Mammary epithelial cell (primary cell): ENCODE results near the gene MARCHF6.

ENCODE experiments used
- CTCF ChIP-seq, 2 donors: IDR thresholded peaks in 1 of 2; conservative IDR thresholded peaks in 1 of 2; 2 replicates each; pipeline ENCODE4 v1.5.1; 2011 to 2012; ENCODE audit warnings: inconsistent platforms in 2 of 2, low read length in 2 of 2, mild to moderate bottlenecking in 2 of 2, control low read depth in 1 of 2, low read depth in 1 of 2; ENCODE audit not compliant: insufficient read depth in 1 of 2; ENCODE audit errors: extremely low read depth in 1 of 2
- EZH2 ChIP-seq: IDR thresholded peaks from 2 replicates; pipeline ENCODE4 v1.6.1; 2012; ENCODE audit warnings: low read length, inconsistent platforms, borderline replicate concordance

- TF ChIP-seq EZH2: no peak
- TF ChIP-seq CTCF (conservative IDR thresholded peaks at IDR 0.05 in 1 of 2, IDR thresholded peaks at IDR 0.05 in 1 of 2; ENCODE audit: extremely low read depth in 1 of 2, insufficient read depth in 1 of 2, low read depth in 1 of 2, low read length in 2 of 2): no peak
These were observed 22.8 kb upstream of the MARCHF6 start for GRCh38 chr5:10330511-10331230.
